ENCODE data around the gene RACGAP1.

Gene RACGAP1

DNA sequence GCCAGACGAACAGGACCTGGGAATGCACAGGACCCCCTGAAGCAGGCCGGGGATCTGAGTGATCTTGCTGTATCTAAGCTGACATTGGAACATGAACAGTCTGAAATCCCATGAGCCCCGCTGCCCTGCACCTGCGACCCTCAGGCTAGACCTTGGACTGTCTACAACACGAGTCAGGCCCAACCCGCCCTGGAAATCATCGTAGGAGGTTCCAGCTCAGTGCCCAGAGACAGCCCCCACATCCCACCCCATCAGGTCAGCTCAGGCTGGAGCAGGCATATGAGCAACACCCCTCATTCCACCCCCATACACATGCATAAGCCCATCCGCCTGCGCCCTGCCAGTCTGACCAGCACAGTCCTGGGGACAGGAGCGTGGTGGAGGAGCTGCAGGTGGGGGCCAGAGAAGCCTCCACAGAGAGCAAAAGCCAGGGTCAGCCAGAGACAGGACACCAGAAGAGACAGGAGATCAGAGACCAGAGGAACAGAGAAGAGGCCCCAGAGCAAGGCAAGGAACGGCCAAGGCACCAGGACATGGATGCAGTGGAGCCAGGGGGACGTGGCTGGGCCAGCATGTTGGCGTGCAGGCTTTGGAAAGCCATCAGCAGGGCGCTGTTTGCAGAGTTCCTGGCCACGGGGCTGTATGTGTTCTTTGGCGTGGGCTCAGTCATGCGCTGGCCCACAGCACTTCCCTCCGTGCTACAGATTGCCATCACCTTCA lies 52.5 kb downstream of the RACGAP1 start, which contains the start of gene AQP6:
TSS of gene AQP6 (plus strand) at position 307 of the 720 bp plus-strand sequence. CDS start at position 534, 227 bp downstream.
- CTCF ChIA-PET: no interaction called here
- POLR2A ChIA-PET: no interaction called here
- TF ChIP-seq ELF4 (IDR thresholded peaks at IDR 0.05) (no peak), ARNT (IDR thresholded peaks at IDR 0.05) (no peak), SUZ12 (IDR thresholded peaks at IDR 0.05) (no peak)
- DNase-seq (ENCODE audit: extremely low spot score): no peak

DNA sequence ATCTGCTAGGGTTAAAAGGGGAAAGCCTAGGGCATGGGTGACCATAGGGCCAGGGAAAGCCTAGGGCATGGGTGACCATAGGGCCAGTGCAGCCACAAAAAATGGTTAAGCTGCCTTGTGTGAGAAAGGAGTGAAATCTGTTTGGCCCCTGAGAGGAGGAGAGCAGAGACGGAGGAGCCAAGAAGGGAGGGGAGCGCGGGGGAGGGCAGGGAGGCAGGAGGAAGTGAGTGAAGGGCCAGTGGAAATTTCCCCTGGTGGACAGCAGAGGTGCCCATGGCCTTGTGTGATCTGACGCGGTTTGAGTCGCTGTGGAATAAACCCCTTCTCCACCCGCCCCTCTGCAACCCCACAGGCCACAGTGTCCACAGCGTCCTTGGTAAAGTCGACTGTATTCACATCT lies 53.2 kb downstream of the RACGAP1 start:
- no peak for DNase-seq (ENCODE audit: extremely low spot score)
- POLR2A ChIA-PET: no interaction called here
- CTCF ChIA-PET: no interaction called here
- TF ChIP-seq FOXM1 (IDR thresholded peaks at IDR 0.05; ENCODE audit: borderline replicate concordance) (no peak), SP1 (IDR thresholded peaks at IDR 0.05) (no peak), L3MBTL2 (conservative IDR thresholded peaks at IDR 0.05) (no peak), NFRKB (IDR thresholded peaks at IDR 0.05) (no peak), TARDBP (IDR thresholded peaks at IDR 0.05) (no peak), ZNF384 (IDR thresholded peaks at IDR 0.05) (no peak), FOXK2 (IDR thresholded peaks at IDR 0.05) (no peak), CTBP1 (IDR thresholded peaks at IDR 0.05; ENCODE audit: borderline replicate concordance) (no peak), LEF1 (IDR thresholded peaks at IDR 0.05; ENCODE audit: borderline replicate concordance) (no peak), ARNT (IDR thresholded peaks at IDR 0.05) (no peak), SUZ12 (IDR thresholded peaks at IDR 0.05) (no peak), ELF4 (IDR thresholded peaks at IDR 0.05) (no peak), BHLHE40 (IDR thresholded peaks at IDR 0.05; ENCODE audit: borderline replicate concordance) (no peak)
- TF ChIP-seq, protein P1, sequence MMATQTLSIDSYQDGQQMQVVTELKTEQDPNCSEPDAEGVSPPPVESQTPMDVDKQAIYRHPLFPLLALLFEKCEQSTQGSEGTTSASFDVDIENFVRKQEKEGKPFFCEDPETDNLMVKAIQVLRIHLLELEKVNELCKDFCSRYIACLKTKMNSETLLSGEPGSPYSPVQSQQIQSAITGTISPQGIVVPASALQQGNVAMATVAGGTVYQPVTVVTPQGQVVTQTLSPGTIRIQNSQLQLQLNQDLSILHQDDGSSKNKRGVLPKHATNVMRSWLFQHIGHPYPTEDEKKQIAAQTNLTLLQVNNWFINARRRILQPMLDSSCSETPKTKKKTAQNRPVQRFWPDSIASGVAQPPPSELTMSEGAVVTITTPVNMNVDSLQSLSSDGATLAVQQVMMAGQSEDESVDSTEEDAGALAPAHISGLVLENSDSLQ (IDR thresholded peaks at IDR 0.05): no peak

DNA sequence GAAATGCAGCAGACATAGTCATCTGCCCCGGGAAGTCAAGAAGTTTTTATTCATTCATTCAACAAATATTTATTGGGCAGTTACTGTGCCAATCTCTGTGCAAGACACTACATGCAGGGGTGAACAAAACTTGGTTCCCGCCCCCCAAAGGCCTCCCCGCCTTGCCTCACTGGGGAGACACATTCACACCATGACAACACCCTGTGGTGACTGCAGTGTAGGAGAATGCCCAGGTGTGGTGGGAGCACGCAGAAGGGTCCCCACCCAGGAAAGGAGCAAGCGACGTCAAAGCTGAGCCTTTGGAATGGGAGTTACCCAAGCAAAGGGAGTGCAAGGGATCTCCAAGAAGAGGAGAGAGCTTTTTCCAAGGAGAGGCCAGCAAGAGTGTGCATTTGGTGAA lies 54.2 kb downstream of the RACGAP1 start:
- DNase-seq (ENCODE audit: extremely low spot score): no peak
- ChIA-PET CTCF (no interaction called here), POLR2A (no interaction called here)
- no peak for TF ChIP-seq CTBP1 (IDR thresholded peaks at IDR 0.05; ENCODE audit: borderline replicate concordance)
- no peak for TF ChIP-seq BHLHE40 (IDR thresholded peaks at IDR 0.05; ENCODE audit: borderline replicate concordance)
- no peak for TF ChIP-seq SP1 (IDR thresholded peaks at IDR 0.05)
- no peak for TF ChIP-seq HDGF (IDR thresholded peaks at IDR 0.05; ENCODE audit: borderline replicate concordance)
- no peak for TF ChIP-seq FOXA1 (IDR thresholded peaks at IDR 0.05)
- TF ChIP-seq ELF4 (IDR thresholded peaks at IDR 0.05): no peak
- TF ChIP-seq TARDBP (IDR thresholded peaks at IDR 0.05): no peak
- no peak for TF ChIP-seq FOXM1 (IDR thresholded peaks at IDR 0.05; ENCODE audit: borderline replicate concordance)
- TF ChIP-seq SUZ12 (IDR thresholded peaks at IDR 0.05): no peak
- no peak for TF ChIP-seq FOXK2 (IDR thresholded peaks at IDR 0.05)
- no peak for TF ChIP-seq ZNF384 (IDR thresholded peaks at IDR 0.05)

DNA sequence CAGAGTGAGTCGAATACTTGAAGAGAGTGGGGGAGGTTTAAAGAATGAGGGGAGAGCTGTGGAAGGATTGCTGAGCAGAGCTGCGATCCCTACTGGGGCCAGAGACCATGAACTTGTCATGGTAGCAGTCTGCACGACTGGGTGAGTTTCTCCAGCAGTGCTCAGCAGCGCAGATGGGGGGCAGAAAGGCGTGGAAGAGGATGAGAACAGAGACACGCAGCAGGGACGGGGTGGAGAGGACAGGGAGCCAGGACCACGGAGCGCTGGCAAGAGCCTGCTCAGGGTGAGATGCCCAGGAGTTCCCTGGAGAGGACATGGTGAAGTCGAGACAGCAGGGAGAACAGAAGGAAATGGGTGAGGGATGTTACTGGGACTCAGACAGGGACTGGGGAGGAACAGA lies 54.6 kb downstream of the RACGAP1 start:
- ChIA-PET POLR2A (no interaction called here), CTCF (no interaction called here)
- DNase-seq (ENCODE audit: extremely low spot score): no peak
- TF ChIP-seq HDGF (IDR thresholded peaks at IDR 0.05; ENCODE audit: borderline replicate concordance) (no peak), L3MBTL2 (conservative IDR thresholded peaks at IDR 0.05) (no peak), FOXA1 (IDR thresholded peaks at IDR 0.05) (no peak), SP1 (IDR thresholded peaks at IDR 0.05) (no peak), ARNT (IDR thresholded peaks at IDR 0.05) (no peak), ZNF384 (IDR thresholded peaks at IDR 0.05) (no peak), NFRKB (IDR thresholded peaks at IDR 0.05) (no peak), TARDBP (IDR thresholded peaks at IDR 0.05) (no peak), BHLHE40 (IDR thresholded peaks at IDR 0.05; ENCODE audit: borderline replicate concordance) (no peak), FOXK2 (IDR thresholded peaks at IDR 0.05) (no peak), ELF4 (IDR thresholded peaks at IDR 0.05) (no peak), SUZ12 (IDR thresholded peaks at IDR 0.05) (no peak), LEF1 (IDR thresholded peaks at IDR 0.05; ENCODE audit: borderline replicate concordance) (no peak)
- TF ChIP-seq, protein P1 (IDR thresholded peaks at IDR 0.05): no peak

DNA sequence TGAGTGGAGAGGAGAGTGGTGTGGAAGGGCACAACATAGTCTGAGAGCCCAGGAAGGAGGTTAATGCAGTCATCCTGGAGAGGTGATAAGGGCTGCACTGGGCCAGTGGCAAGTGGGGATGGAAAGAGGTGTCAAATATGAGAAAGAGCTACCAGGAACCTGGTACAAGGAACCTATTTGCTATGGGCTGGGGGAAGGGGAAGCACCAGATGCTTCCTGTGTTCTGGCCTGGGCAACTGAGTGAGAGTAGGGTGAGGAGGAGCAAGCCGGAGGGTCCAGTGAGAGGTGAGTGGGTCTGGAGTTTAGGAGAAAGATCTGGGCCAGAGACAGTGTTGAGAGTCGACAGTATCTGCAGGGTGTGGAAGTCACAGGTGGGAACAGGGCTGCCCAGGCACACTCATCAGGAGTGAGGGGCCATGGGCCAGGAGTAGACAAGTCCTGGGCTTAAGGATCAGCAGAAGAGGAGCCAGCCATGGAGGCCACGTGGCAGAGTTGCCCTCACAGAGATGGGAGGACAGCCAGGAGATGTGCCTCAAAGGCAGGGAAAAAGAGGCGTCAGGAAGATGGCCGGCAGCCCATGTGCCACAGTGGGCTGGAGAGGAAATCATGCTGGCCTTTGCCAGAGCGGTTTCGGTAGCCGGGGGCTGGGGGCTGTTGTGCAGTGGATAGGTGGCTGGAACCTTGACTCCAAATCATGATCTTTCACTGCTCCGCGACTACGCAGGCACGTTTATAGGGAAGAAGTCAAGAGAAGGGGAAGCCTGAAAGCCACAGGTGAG lies 55.5 kb downstream of the RACGAP1 start:
- ChIA-PET POLR2A (no interaction called here), CTCF (interaction anchor here (0.6 to 1.1 kb wide), 2 partner anchors 100 to 129 kb away, joined by 3 to 4 read pairs; no protein-coding TSS in a partner anchor)
- no peak for DNase-seq (ENCODE audit: extremely low spot score)
- no peak for TF ChIP-seq SP1 (IDR thresholded peaks at IDR 0.05)
- TF ChIP-seq FOXM1 (IDR thresholded peaks at IDR 0.05; ENCODE audit: borderline replicate concordance): no peak
- TF ChIP-seq FOXK2 (IDR thresholded peaks at IDR 0.05): no peak
- TF ChIP-seq FOXA1 (IDR thresholded peaks at IDR 0.05): no peak
- TF ChIP-seq CTBP1 (IDR thresholded peaks at IDR 0.05; ENCODE audit: borderline replicate concordance): no peak

DNA sequence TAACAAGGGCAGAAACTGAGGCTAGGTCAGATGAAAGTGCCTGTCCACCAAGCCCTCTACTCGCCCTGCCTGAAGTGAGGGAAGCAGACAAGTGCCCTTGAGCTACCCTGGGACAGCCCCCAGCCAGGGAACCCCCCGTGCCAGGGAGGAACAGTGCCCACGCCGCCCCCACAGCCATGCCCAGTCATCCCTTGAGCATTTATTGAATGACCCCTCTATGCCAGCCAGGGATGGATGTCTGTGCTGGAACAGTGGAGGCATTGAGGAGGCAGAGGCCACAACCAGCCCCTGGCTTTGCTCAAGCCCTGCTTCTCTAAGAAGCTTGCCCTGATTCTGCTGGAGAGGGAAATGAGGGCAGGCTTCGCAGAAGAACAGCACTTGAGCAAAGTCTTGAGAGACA lies 56.3 kb downstream of the RACGAP1 start:
- ChIA-PET CTCF (interaction anchor here (0.6 to 3.1 kb wide), 5 partner anchors 12 to 194 kb away, joined by 3 to 32 read pairs (median 4); no protein-coding TSS in a partner anchor), POLR2A (no interaction called here)
- TF ChIP-seq L3MBTL2 (conservative IDR thresholded peaks at IDR 0.05) (no peak), BHLHE40 (IDR thresholded peaks at IDR 0.05; ENCODE audit: borderline replicate concordance) (no peak), FOXA1 (IDR thresholded peaks at IDR 0.05) (no peak), FOXK2 (IDR thresholded peaks at IDR 0.05) (no peak), CTBP1 (IDR thresholded peaks at IDR 0.05; ENCODE audit: borderline replicate concordance) (no peak), ZNF384 (IDR thresholded peaks at IDR 0.05) (no peak), LEF1 (IDR thresholded peaks at IDR 0.05; ENCODE audit: borderline replicate concordance) (no peak)
- no peak for DNase-seq (ENCODE audit: extremely low spot score)

Data from HEK293T (cell line).